ENCODE data around the gene PPP1R7. TPM values are rescaled to one million over a fixed set of nuclear protein-coding genes. Genes with fewer than 3 reads are reported as not detected.

Gene PPP1R7
- total RNA-seq, 2 experiments from 2014 or later = 104 to 129 TPM

DNA sequence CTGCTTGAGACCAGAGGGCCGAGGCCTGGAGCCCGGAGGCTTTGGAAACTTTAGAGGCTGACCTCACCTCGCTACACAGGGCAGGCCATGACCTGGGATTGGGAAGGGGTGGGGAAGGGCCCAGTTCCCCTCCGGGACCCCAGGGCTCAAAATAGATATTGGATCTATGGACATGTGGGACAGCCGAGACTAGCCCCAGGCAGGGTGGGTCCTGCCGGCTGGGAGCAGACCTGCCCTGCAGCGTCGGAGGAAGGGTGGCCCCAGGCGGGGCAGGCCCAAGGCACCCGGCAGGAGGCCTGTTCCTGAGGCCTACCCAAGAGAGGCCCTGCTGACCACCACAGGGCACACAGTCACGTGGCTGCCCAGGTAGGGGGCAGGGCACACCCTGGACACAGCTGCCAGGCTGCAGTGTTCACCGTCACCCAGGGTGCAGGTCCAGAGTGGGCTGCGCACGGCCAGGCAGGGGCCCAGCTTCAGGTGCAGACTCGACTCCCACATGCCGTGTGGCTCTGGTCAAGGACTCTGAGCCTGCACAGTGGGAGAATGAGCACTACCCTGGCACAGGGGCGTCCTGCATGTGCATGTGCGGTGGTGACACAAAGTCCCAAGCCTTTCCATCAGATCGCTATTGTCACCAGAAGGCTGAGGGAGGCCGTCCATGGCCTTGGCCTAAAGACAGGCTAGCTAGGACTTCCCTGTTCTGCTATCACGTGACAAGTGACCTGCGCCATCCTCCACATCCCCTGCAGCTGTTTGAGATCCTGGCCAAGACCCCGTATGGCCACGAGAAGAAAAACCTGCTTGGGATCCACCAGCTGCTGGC is 51.4 kb downstream of the PPP1R7 start:
- Mint-ChIP-seq H3K27me3 (no peaks in the 10 kb centered on the region), H3K9me3 (ENCODE audit: low read depth) (no peaks in the 10 kb centered on the region), H3K27ac (no peak overlapping the region), H3K4me1 (no peaks in the 10 kb centered on the region), H3K4me3 (no peak overlapping the region), H3K36me3 (ENCODE audit: low read depth) (no peaks in the 10 kb centered on the region)
- ATAC-seq = no peak
- DNase-seq = no peak
- ChIA-PET POLR2A (no interaction called here), CTCF (no interaction called here)
- intact Hi-C loops (cut with DNase I, micrococcal nuclease) = no loop called here

DNA sequence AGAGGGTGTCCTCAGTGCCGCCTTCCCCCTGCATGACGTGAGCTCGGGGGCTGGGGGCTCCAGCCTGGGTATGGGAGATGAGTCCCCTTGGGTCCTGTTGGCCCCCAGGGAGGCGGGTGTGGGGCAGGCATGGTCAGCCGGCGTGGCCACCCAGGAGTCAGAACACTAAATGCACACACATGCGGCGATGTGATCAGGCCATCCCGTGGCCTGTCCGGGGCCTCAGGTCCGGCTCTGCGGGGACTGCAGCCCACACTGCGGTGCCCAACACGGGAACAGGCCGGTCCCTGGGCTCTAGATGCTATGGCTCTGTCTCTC is 52.0 kb downstream of the PPP1R7 start:
- CTCF ChIA-PET = no interaction called here
- H3K36me3 Mint-ChIP-seq (ENCODE audit: low read depth) = no peaks in the 10 kb centered on the region
- POLR2A ChIA-PET = no interaction called here
- H3K27me3 Mint-ChIP-seq = no peaks in the 10 kb centered on the region
- DNase-seq (no peak), ATAC-seq (no peak)
- no peak overlapping the region for H3K4me3 Mint-ChIP-seq
- intact Hi-C loops (cut with DNase I, micrococcal nuclease) = no loop called here
- no peak overlapping the region for H3K27ac Mint-ChIP-seq
- no peaks in the 10 kb centered on the region for H3K9me3 Mint-ChIP-seq (ENCODE audit: low read depth)
- no peaks in the 10 kb centered on the region for H3K4me1 Mint-ChIP-seq

DNA sequence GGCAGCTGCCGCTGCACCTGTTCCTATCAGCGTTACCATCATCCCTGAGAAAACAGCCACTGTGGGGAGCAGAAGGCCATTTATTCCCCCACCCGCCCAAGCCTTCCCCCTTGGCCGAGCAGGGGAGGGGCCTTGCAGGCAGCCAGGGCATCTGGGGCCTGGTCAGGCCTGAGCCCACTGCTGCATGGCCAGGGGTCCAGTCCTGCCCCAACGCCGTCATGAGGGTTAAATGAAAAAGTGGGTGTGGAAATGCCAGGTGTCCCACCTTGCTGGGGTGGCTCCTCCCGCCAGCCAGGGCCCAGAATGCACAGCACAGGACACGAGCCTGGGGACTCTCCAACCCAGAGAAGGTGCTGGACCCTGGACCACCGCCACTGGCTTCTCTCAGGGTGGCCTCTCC is 52.4 kb downstream of the PPP1R7 start:
- no peaks in the 10 kb centered on the region for H3K4me1 Mint-ChIP-seq
- no peaks in the 10 kb centered on the region for H3K9me3 Mint-ChIP-seq (ENCODE audit: low read depth)
- no peaks in the 10 kb centered on the region for H3K27me3 Mint-ChIP-seq
- H3K27ac Mint-ChIP-seq = no peak overlapping the region
- ATAC-seq (no peak), DNase-seq (no peak)
- H3K36me3 Mint-ChIP-seq (ENCODE audit: low read depth) = no peaks in the 10 kb centered on the region
- CTCF ChIA-PET = no interaction called here
- H3K4me3 Mint-ChIP-seq = no peak overlapping the region
- intact Hi-C loops (cut with DNase I, micrococcal nuclease) = no loop called here
- POLR2A ChIA-PET = no interaction called here

DNA sequence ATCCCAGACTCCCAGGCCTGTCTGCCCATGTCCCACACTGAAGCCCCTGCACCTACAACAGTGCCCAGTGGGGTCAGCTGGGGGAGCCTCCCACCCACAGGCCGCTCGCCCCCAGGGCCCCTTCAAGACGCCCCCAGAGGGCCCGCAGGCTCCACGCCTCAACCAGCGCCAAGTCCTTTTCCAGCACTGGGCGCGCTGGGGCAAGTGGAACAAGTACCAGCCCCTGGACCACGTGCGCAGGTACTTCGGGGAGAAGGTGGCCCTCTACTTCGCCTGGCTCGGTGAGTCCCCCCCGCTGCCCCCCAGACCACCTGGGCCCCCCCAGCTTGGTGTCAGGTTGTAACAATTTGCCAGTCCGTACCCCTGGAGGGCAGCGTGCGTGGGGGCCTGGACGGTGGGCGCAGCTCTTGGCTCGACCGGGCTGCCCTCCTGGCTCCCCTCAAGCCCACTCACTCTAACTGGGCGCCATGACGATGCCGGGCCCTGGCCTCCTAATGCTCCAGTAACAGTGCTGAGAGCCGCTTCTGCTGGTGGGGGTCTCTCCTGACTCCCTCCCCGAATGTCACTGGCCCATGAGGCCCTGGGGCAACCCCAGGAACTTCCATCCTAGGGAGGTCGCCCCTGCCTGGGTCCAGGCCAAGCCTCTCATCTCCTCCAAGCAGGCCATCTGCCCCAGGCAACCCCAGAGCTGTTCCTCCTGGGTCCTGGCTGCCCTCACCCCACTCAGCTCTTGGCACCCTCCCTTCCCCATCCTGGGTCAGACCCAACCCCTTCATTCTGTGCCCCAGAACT is 53.1 kb downstream of the PPP1R7 start:
- intact Hi-C loops (cut with DNase I, micrococcal nuclease) = no loop called here
- H3K9me3 Mint-ChIP-seq (ENCODE audit: low read depth) = no peaks in the 10 kb centered on the region
- ATAC-seq (no peak), DNase-seq (no peak)
- no peaks in the 10 kb centered on the region for H3K4me1 Mint-ChIP-seq
- no peak overlapping the region for H3K4me3 Mint-ChIP-seq
- H3K36me3 Mint-ChIP-seq (ENCODE audit: low read depth) = no peaks in the 10 kb centered on the region
- H3K27me3 Mint-ChIP-seq = no peaks in the 10 kb centered on the region
- no peak overlapping the region for H3K27ac Mint-ChIP-seq
- POLR2A ChIA-PET = no interaction called here
- CTCF ChIA-PET = no interaction called here

DNA sequence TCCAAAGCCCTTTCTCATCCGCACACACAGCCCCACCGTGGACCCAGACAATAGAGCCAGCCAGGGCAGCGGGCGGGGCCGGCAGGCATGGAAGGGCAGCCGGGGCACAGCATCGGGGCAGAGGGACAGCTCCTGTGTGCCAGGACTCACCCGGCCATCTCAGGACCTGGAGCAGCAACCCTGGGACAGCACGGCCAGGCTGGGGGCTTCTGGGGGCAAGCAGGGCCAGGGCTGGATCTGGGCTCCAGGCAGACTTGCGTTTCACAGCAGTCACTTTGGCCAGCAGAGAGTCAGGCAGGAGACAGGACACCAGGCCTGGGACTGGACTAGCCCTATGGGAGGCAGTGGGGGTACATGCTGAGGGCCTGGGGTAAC is 53.7 kb downstream of the PPP1R7 start:
- ChIA-PET CTCF (interaction anchor here (1.0 kb wide), 1 partner anchor 24 kb away, joined by 3 read pairs; no protein-coding TSS in a partner anchor), POLR2A (no interaction called here)
- H3K36me3 Mint-ChIP-seq (ENCODE audit: low read depth) = no peaks in the 10 kb centered on the region
- H3K9me3 Mint-ChIP-seq (ENCODE audit: low read depth) = no peaks in the 10 kb centered on the region
- intact Hi-C loops (cut with DNase I, micrococcal nuclease) = no loop called here
- ATAC-seq (no peak), DNase-seq (no peak)
- H3K4me1 Mint-ChIP-seq = no peaks in the 10 kb centered on the region
- H3K27me3 Mint-ChIP-seq = no peaks in the 10 kb centered on the region
- H3K27ac Mint-ChIP-seq = no peak overlapping the region
- H3K4me3 Mint-ChIP-seq = no peak overlapping the region

DNA sequence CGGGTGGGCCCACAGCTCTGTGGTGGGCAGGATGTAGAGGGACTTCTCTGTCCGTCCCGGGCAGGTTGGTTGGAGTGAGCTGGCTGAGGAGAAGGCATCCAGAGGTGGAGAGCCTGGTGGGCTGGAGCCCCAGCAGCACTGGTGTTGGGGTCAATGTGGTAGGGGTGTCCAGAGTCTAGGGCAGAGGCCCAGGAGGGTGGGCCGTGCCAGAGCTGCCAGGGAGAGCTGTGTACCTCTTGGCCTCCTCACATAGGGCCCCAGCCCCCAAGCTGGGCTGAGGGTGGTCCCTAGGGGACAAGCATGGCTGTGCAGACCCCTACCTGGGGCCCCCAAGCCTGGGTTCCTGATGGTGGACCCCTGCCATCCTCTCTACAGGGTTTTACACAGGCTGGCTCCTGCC is 54.2 kb downstream of the PPP1R7 start:
- POLR2A ChIA-PET = no interaction called here
- no peak overlapping the region for H3K4me3 Mint-ChIP-seq
- CTCF ChIA-PET = interaction anchor here (1.0 kb wide), 1 partner anchor 24 kb away, joined by 3 read pairs; no protein-coding TSS in a partner anchor
- intact Hi-C loops (cut with DNase I, micrococcal nuclease) = no loop called here
- no peaks in the 10 kb centered on the region for H3K27me3 Mint-ChIP-seq
- H3K4me1 Mint-ChIP-seq = no peaks in the 10 kb centered on the region
- peak; percentile 16 for ATAC-seq
- no peak for DNase-seq
- H3K36me3 Mint-ChIP-seq (ENCODE audit: low read depth) = no peaks in the 10 kb centered on the region
- no peak overlapping the region for H3K27ac Mint-ChIP-seq
- no peaks in the 10 kb centered on the region for H3K9me3 Mint-ChIP-seq (ENCODE audit: low read depth)

DNA sequence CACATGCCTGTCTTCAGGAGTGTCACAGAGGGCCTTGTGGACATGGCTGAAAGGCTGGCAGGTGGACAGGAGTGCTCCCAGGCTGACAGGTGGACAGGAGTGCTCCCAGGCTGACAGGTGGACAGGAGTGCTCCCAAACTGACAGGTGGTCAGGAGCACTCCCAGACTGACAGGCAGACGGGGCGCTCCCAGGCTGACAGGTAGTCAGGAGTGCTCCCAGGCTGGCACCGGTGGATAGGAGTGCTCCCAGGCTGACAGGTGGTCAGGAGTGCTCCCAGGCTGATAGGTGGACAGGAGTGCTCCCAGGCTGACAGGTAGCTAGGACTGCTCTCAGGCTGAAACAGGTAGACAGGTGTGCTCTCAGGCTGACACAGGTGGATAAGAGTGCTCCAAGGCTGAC is 54.8 kb downstream of the PPP1R7 start:
- H3K27me3 Mint-ChIP-seq = no peaks in the 10 kb centered on the region
- H3K36me3 Mint-ChIP-seq (ENCODE audit: low read depth) = no peaks in the 10 kb centered on the region
- H3K4me1 Mint-ChIP-seq = no peaks in the 10 kb centered on the region
- no peak overlapping the region for H3K27ac Mint-ChIP-seq
- DNase-seq = no peak
- intact Hi-C loops (cut with DNase I, micrococcal nuclease) = no loop called here
- ChIA-PET POLR2A (no interaction called here), CTCF (interaction anchor here (1.0 kb wide), 1 partner anchor 25 kb away, joined by 3 read pairs; no protein-coding TSS in a partner anchor)
- no peak overlapping the region for H3K4me3 Mint-ChIP-seq
- H3K9me3 Mint-ChIP-seq (ENCODE audit: low read depth) = no peaks in the 10 kb centered on the region
- no peak for ATAC-seq

DNA sequence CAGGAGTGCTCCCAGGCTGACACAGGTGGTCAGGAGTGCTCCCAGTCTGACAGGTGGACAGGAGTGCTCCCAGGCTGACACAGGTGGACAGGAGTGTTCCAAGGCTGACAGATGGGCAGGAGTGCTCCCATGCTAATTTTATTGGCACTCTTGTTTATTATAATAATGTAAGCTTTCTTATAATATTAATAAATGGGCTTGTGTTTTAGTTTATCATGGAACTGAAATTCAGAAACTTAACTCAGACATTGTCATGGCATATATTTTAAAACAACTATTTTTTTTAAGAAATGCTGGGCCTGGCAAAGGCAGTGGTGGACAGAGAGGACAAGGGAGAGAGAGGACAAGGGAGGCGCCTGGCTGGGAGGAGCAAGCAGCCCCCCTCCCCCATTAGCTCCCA is 56.9 kb downstream of the PPP1R7 start:
- CTCF ChIA-PET = interaction anchor here (0.6 kb wide), 1 partner anchor 16 kb away, joined by 4 read pairs; no protein-coding TSS in a partner anchor
- no peaks in the 10 kb centered on the region for H3K4me1 Mint-ChIP-seq
- no peak overlapping the region for H3K27ac Mint-ChIP-seq
- no peak for ATAC-seq
- intact Hi-C loops (cut with DNase I, micrococcal nuclease) = no loop called here
- H3K4me3 Mint-ChIP-seq = no peak overlapping the region
- POLR2A ChIA-PET = no interaction called here
- no peaks in the 10 kb centered on the region for H3K36me3 Mint-ChIP-seq (ENCODE audit: low read depth)
- no peak for DNase-seq
- H3K27me3 Mint-ChIP-seq = no peaks in the 10 kb centered on the region
- H3K9me3 Mint-ChIP-seq (ENCODE audit: low read depth) = no peaks in the 10 kb centered on the region

DNA sequence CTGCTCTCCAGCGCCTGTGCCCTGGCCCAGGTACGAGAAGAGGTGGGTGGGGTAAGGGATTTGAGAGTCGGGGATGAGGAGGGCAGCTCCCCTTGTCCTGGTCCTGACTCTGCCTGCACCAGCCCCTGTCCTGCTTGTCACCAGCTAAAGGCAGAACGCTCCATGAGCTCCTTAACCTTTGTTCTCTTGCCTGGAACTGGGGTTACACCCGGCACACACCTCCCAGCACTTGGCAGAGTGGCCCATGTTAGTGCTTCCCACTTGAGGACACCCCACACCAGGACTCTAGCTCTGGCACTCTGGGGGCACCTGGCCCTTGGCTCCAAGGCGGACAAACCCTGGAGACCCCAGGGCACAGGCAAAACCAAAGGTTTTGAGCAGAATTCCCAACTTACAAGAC is 57.4 kb downstream of the PPP1R7 start:
- CTCF ChIA-PET = interaction anchor here (0.6 kb wide), 1 partner anchor 16 kb away, joined by 4 read pairs; no protein-coding TSS in a partner anchor
- Mint-ChIP-seq H3K27ac (no peak overlapping the region), H3K9me3 (ENCODE audit: low read depth) (no peaks in the 10 kb centered on the region), H3K4me1 (no peaks in the 10 kb centered on the region), H3K4me3 (no peak overlapping the region), H3K27me3 (no peaks in the 10 kb centered on the region), H3K36me3 (ENCODE audit: low read depth) (no peaks in the 10 kb centered on the region)
- intact Hi-C loops (cut with DNase I, micrococcal nuclease) = no loop called here
- ATAC-seq (no peak), DNase-seq (no peak)
- POLR2A ChIA-PET = no interaction called here

DNA sequence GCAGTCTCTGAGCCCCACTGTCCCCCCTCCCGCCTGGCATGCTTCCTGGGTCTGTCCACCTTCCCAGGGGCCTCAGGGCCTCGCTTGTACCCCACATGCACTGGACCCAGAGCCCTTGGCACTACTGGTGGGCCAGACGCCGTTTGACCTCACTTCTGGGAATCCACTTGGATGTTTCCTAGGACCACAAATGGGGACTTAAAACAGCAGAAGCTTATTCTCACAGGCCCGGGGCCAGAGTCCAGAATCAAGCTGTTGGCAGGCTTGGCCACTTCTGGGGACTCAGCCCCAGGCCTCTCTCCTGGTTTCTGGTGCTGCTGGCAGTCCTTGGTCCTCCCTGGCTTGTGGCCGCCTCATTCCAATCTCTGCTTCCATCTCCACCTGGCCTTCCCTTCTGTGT is 57.8 kb downstream of the PPP1R7 start:
- H3K36me3 Mint-ChIP-seq (ENCODE audit: low read depth) = no peaks in the 10 kb centered on the region
- ATAC-seq (no peak), DNase-seq (no peak)
- ChIA-PET CTCF (interaction anchor here (0.6 kb wide), 1 partner anchor 15 kb away, joined by 4 read pairs; no protein-coding TSS in a partner anchor), POLR2A (no interaction called here)
- no peak overlapping the region for H3K4me3 Mint-ChIP-seq
- intact Hi-C loops (cut with DNase I, micrococcal nuclease) = no loop called here
- H3K4me1 Mint-ChIP-seq = no peaks in the 10 kb centered on the region
- H3K9me3 Mint-ChIP-seq (ENCODE audit: low read depth) = no peaks in the 10 kb centered on the region
- H3K27ac Mint-ChIP-seq = no peak overlapping the region
- H3K27me3 Mint-ChIP-seq = no peaks in the 10 kb centered on the region

DNA sequence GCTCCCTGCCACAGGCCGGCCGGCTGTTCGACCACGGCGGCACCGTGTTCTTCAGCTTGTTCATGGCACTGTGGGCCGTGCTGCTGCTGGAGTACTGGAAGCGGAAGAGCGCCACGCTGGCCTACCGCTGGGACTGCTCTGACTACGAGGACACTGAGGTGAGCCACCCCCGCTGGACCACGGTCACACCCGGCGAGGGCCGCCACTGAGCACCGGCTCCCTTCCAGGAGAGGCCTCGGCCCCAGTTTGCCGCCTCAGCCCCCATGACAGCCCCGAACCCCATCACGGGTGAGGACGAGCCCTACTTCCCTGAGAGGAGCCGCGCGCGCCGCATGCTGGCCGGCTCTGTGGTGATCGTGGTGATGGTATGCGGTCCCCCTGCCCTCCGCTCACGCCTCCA is 59.0 kb downstream of the PPP1R7 start:
- CTCF ChIA-PET = no interaction called here
- Mint-ChIP-seq H3K9me3 (ENCODE audit: low read depth) (no peaks in the 10 kb centered on the region), H3K36me3 (ENCODE audit: low read depth) (no peaks in the 10 kb centered on the region), H3K27ac (no peak overlapping the region), H3K4me1 (no peaks in the 10 kb centered on the region), H3K27me3 (no peaks in the 10 kb centered on the region), H3K4me3 (no peak overlapping the region)
- ATAC-seq (no peak), DNase-seq (no peak)
- intact Hi-C loops (cut with DNase I, micrococcal nuclease) = no loop called here
- POLR2A ChIA-PET = no interaction called here

DNA sequence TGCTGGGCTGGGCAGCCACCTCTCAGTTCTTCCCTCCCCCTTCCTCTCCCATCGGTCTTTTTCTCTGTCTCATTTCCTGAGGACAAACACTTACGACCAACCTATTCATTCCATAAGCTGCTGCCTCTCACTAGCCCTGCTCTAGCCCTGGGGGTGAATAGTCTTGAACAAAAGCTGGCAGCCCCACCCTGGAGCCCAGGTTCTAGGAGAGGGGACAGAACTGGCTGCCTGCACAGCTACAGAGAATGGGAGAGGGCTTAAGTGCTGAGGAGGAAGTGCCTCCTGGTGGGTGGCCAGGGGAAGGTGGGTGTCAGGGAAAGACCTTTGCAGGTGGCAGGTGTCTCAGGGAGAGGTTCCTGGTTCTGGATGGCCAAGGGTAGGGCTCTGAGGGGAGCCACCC is 61.0 kb downstream of the PPP1R7 start:
- H3K9me3 Mint-ChIP-seq (ENCODE audit: low read depth) = no peaks in the 10 kb centered on the region
- POLR2A ChIA-PET = no interaction called here

More for the DNA sequence above, 61.0 kb downstream of the PPP1R7 start:
- Mint-ChIP-seq H3K27ac (no peak overlapping the region), H3K4me3 (no peak overlapping the region), H3K36me3 (ENCODE audit: low read depth) (no peaks in the 10 kb centered on the region), H3K27me3 (no peaks in the 10 kb centered on the region), H3K4me1 (no peaks in the 10 kb centered on the region)
- CTCF ChIA-PET = no interaction called here
- ATAC-seq (no peak), DNase-seq (no peak)
- intact Hi-C loops (cut with DNase I, micrococcal nuclease) = loop anchor here in 1 of 2 experiments (10.0 kb wide), 1 partner anchor 674 kb away; no protein-coding TSS in a partner anchor
